Right renal pelvis (tissue), 4 donors: ENCODE data around the gene PRXL2A. TPM values are rescaled to one million over a fixed set of nuclear protein-coding genes. Genes with fewer than 3 reads are reported as not detected.
"Not testable (repeated sequence)": the region's sequence is repeated elsewhere in the genome, so short reads cannot be mapped to it uniquely, and the experiment has no call there.

ENCODE experiments used
- DNase-seq, 4 donors: peaks; one replicate each; pipeline ENCODE4 v3.0.0-alpha.2; 2013; ENCODE audit warnings: low read depth in 4 of 4, low spot score in 3 of 4, missing footprints in 1 of 4
- polyA plus RNA-seq, 4 donors: library from polyadenylated mRNA; unstranded; fragments of 120-200 nt; gene quantifications; one replicate each; pipeline ENCODE4 v1.2.1, GENCODE V29; 2013; ENCODE audit not compliant: insufficient read length in 4 of 4

The PRXL2A gene, protein sequence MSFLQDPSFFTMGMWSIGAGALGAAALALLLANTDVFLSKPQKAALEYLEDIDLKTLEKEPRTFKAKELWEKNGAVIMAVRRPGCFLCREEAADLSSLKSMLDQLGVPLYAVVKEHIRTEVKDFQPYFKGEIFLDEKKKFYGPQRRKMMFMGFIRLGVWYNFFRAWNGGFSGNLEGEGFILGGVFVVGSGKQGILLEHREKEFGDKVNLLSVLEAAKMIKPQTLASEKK
- polyA plus RNA-seq: 100 to 1,000 TPM; 104 to 142 (median 121) TPM

DNA sequence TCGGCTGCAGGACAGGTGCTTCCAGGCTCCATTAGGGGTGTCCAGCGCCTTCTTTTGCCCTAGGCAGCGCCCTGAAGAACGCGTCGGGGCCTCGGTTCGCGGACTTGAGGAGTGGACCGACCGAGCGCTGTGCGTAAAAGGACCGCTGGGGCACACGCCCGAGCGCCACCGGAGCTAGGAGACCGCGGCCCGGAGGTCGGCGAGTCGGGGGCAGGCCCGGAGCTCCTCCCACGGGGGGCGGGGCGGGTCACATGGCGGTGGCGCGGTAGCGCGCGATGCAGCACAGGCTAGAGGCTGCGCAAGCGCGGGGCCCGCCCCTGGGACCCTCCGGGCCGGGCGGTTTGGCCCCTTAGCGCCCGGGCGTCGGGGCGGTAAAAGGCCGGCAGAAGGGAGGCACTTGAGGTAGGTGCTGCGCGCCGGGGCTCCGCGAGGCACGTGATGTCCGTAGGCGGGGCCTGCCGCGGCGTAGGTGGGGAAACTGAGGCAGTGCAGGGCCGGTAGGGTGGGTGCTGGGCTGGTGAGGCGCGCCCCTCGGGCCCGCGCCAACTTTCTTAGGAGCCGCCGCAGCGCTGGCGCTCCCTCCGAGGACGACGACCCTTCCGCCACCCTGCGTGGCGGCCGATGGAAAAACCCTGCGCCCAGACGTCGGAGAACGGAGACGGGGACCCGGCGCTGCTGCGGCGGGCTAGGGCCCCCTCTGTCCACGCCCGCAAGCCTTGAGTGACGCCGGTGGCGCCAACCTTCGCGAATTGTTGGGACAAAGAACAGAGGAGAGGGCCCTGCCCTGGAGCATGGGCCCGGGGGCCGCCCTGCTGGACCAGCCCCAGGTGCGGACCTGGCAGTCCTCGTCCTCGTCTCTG is at the start of gene PRXL2A:
TSS of gene PRXL2A (plus strand) at position 310 of the 860 bp plus-strand sequence. CDS start 11,917 bp downstream, outside the sequence.
- peak in 3 of 4 donors; percentile 76 to 79 (median 77) for DNase-seq

GRCh38 chr10:80358925-80359324 is 49.4 kb upstream of the PRXL2A start:
- DNase-seq: not testable (repeated sequence)

DNA sequence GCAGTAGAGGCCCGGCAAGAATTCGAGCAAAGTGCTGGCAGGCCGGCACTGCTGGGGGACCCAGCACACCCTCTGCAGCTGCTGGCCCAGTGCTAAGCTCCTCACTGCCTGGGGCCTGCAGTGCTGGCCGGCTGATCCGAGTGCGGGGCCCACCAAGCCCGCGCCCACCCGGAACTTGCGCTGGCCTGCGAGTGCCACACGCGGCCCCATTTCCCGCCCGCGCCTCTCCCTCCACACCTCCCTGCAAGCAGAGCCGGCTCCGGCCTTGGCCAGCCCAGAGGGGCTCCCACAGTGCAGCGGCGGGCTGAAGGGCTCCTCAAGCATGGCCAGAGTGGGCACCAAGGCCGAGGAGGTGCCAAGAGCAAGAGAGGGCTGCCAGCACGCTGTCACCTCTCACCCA is 48.7 kb upstream of the PRXL2A start:
- no peak for DNase-seq

GRCh38 chr10:80365510-80365909 is 42.8 kb upstream of the PRXL2A start:
- no peak for DNase-seq

DNA sequence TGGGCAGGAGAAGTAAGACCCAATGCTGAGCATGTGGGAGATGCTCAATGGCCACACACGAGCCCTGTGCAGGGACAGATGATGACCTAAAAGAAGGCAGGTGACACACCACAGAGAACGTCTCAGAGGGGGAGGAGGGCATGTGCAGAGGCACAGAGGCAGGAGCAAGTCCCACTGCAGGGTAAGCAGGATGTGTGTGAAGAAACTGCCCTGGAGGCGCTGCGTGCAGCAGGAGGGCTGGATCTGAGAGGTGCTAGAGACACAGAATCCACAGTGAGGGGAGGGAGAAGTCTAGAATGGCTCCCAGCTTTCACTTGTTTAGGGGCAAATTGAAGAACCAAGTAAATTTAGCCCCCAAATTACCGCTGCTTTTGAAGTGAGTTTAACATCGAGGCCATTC is 36.9 kb upstream of the PRXL2A start:
- DNase-seq: no peak

GRCh38 chr10:80372675-80373074 is 35.7 kb upstream of the PRXL2A start:
- DNase-seq: no peak

DNA sequence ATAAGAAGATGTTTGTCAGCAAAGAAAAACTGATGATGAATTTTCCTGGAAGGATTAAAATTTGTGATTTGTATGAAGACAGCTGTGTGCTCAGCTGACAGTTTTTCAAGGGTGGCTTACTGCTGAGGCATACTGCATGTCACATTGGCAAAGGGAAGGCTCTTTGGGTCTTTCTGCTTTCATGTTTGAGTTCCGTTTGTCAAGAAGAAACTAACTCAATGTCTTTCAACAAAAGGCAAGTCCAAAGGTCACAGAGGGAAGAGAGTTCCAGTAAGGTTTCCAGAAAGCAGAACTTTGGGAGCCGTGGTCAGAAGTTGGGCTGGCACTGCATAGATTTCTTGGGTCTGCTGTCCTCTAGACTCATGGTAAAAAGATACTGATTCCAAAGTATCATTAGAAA is 34.8 kb upstream of the PRXL2A start:
- DNase-seq: no peak

GRCh38 chr10:80379701-80380100 is 28.6 kb upstream of the PRXL2A start:
- no peak for DNase-seq

GRCh38 chr10:80380185-80380584 is 28.2 kb upstream of the PRXL2A start:
- no peak for DNase-seq

- peak in 1 of 4 donors; percentile 31 for DNase-seq
These were observed 25.4 kb upstream of the PRXL2A start for GRCh38 chr10:80382989-80383388.

DNA sequence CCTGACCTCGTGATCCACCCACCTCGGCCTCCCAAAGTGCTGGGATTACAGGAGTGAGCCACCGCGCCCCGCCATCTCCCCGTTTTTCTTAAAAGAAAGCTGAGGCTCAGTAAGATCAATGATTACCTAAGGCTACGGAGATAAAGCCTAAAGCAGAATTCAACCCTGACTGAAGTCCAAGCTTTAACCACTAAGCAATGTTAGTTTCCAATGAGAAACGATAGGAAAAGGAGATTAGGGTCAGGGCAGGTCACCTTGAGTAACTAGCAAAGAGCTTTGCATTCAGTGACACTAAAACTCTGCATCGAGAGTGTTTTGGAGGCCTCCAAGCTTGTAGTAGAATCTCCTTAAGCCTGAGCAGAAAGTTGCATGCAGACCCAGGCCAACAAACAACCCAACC is 17.6 kb upstream of the PRXL2A start:
- DNase-seq: no peak

GRCh38 chr10:80392250-80392649 is 16.1 kb upstream of the PRXL2A start:
- DNase-seq: no peak

- DNase-seq: no peak
These were observed 13.9 kb upstream of the PRXL2A start for GRCh38 chr10:80394358-80394916.

DNA sequence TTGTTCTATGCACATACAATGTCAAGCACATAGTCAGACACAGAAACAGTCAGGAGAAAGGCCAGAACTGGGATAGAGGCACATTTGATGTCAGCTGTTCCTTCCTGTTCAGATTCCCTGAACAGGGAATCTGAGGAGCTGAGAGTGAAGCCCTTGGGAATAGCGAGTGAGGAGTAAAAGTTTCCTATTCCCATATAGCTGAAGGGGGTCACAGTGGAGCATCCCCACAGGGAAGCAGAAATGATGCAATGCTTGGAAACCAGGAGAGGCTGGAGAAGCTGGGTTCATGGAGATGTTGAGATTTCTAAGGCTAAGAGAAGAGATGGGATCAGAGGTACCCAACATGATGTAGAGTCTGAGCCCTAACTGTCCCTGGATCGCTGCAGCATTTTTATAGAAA is 11.3 kb upstream of the PRXL2A start:
- DNase-seq: no peak

DNA sequence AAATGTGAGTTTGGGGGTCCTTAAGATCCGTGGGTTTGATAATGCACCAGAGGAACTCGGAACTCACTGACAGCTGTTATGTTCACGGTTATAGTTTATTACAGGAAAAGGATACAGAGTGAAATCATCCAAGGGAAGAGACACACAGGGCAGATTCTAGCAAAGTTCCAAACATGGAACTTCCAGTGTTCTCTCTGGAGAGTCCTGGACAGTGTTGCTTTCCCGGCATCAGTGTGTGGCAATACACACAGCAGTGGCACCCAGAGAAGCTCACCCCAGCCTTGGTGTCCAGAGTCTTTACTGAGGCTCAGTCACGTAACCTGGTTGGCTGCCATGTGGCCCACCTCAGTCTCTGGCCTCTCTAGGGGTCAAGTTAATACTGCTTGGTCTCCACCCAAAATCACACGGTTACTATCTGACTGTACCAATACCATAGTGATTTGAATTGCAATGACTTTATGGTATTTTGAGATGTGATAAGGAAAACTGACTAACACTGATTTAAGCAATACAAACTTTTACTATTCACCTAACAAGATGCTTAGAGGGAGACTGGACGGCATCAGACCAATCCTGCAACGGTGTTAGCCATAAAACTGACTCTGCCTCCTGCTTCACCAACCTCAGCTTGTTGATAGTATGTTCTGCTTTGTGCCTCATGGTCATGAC is 8.1 kb upstream of the PRXL2A start:
- no peak for DNase-seq

DNA sequence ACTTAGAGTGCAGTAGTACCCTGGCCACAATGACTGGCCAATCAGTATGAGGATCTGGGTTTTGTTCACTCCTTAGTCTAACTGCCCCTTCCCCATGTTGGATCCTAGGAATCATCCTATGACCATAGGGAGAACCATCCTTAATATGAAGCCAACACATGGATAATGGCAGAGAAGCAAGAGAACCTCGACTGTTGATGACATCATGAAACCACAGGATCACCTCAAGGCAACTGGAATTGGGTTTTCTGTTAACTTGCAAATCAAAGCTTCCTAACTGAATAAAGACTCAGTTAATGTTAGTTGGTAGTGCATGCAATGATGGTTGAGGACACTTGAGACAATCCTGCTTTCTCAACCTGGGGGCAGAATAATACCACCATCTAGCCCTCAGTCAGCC is 3.3 kb upstream of the PRXL2A start:
- DNase-seq: no peak

DNA sequence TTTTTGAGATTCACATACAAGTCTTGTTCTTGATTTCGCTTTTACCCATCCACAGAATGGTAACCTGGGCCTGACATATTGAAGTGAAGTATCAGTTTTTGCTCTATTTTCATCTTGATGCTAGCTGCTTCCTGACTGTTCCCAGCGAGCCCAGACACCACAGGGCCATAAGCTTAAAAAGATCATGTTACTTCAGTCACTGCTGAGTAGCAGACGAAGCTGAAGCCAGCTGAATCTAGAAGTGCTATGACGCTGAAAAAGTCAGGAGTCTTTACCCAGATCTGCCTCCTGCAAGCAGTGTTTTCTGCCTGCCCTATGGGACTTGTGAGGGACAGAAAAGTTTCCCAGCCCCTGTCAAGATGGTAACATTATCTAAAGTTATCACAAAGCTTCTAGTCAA is 2.7 kb upstream of the PRXL2A start:
- no peak for DNase-seq

DNA sequence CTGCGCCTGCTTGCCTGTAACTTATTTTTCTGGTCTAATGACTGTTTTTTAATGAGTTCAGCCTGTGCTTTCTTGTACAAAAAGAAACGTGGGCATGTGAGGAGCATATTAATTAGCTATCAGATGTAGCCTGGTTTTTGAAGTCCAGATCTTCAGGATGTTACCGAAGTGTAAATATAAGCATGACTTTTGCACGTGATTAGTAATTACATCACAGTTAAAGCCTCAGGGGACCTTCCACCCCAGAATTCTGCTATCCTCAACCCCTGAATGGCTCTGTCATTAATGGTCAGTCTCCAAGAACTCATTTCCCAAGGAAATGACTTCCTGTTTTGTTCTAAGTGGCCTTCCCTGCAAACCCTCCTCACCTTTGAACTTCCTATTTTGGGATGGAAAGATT is 2.1 kb upstream of the PRXL2A start:
- no peak for DNase-seq

GRCh38 chr10:80407812-80408241 is 524 bp upstream of the PRXL2A start:
- no peak for DNase-seq

- DNase-seq: no peak
These were observed 770 bp downstream of the PRXL2A start for GRCh38 chr10:80409121-80409520.

- no peak for DNase-seq
These were observed 1.8 kb downstream of the PRXL2A start for GRCh38 chr10:80410122-80410521.
